Right lobe of liver (tissue), 4 donors: ENCODE data around the gene ALS2.

ENCODE experiments used
- POLR2A ChIP-seq: fragments of 450-650 bp; IDR thresholded peaks from one replicate; pipeline ENCODE4 v1.6.1; 2017; ENCODE audit warnings: antibody characterized with exemption, mild to moderate bottlenecking
- TF ChIP-seq, protein P1 (sequence below), 4 donors: fragments of 200-600 bp in 3 of 4; fragments of 450-650 bp in 1 of 4; IDR thresholded peaks; one replicate each; pipeline versions ENCODE4 v1.5.1 to v1.8.0; 2016 to 2022; ENCODE audit warnings: antibody characterized with exemption in 4 of 4, mild to moderate bottlenecking in 2 of 4
- donor health status: DM: no; HTN: no; CAD: no.
- donor health status: DM: no; HTN: no; CAD: no.
- donor health status: DM: no; HTN: yes; CAD: no.

DNA sequence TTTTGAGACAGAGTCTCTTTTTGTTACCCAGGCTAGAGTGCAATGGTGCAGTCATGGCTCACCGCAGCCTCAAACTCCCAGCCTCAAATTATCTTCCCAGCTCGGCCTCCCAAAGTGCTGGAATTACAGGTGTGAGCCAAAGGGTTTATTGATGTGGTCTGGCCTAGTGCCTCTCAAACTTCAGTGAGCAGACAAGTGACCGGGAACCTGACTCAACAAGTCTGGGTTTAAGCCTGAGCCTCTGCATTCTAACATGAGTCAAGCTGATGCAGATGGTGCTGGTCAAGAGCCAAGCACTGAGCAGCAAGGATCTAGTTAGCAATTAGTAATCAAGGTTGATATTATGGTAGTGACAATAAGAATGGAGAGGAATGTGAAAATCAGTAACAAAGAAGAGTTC is 46.9 kb upstream of the ALS2 start:
- TF ChIP-seq, protein P1, sequence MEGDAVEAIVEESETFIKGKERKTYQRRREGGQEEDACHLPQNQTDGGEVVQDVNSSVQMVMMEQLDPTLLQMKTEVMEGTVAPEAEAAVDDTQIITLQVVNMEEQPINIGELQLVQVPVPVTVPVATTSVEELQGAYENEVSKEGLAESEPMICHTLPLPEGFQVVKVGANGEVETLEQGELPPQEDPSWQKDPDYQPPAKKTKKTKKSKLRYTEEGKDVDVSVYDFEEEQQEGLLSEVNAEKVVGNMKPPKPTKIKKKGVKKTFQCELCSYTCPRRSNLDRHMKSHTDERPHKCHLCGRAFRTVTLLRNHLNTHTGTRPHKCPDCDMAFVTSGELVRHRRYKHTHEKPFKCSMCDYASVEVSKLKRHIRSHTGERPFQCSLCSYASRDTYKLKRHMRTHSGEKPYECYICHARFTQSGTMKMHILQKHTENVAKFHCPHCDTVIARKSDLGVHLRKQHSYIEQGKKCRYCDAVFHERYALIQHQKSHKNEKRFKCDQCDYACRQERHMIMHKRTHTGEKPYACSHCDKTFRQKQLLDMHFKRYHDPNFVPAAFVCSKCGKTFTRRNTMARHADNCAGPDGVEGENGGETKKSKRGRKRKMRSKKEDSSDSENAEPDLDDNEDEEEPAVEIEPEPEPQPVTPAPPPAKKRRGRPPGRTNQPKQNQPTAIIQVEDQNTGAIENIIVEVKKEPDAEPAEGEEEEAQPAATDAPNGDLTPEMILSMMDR (IDR thresholded peaks at IDR 0.05) = no peak
- TF ChIP-seq POLR2A = no peak
